ENCODE data around the gene CYTH4. TPM values are rescaled to one million over a fixed set of nuclear protein-coding genes. Genes with fewer than 3 reads are reported as not detected.

CYTH4 gene
- total RNA-seq, 1 experiment from 2014 or later = 0.15 TPM

- TF ChIP-seq ZNF425 (CRISPR knock-in tag; conservative IDR thresholded peaks at IDR 0.05) (no peak), SMAD3 (CRISPR knock-in tag; IDR thresholded peaks at IDR 0.05; ENCODE audit: borderline replicate concordance) (no peak), HMGA2 (CRISPR knock-in tag; IDR thresholded peaks at IDR 0.05) (no peak), ZNF396 (CRISPR knock-in tag; IDR thresholded peaks at IDR 0.05; ENCODE audit: borderline replicate concordance) (no peak), E2F1 (CRISPR knock-in tag; IDR thresholded peaks at IDR 0.05) (no peak), KAT7 (CRISPR knock-in tag; IDR thresholded peaks at IDR 0.05; ENCODE audit: borderline replicate concordance) (no peak), ZNF416 (CRISPR knock-in tag; IDR thresholded peaks at IDR 0.05) (no peak)
Observed at GRCh38 chr22:37346505-37346895, 64.2 kb downstream of the CYTH4 start (continued).

- TF ChIP-seq ZNF138 (CRISPR knock-in tag; conservative IDR thresholded peaks at IDR 0.05) (no peak), NR3C1 (CRISPR knock-in tag; conservative IDR thresholded peaks at IDR 0.05; ENCODE audit: low read depth) (no peak), GABPB1 (CRISPR knock-in tag; IDR thresholded peaks at IDR 0.05) (no peak), GRHL2 (CRISPR knock-in tag; IDR thresholded peaks at IDR 0.05; ENCODE audit: insufficient replicate concordance, severe bottlenecking) (no peak)
- TF ChIP-seq, protein P1, sequence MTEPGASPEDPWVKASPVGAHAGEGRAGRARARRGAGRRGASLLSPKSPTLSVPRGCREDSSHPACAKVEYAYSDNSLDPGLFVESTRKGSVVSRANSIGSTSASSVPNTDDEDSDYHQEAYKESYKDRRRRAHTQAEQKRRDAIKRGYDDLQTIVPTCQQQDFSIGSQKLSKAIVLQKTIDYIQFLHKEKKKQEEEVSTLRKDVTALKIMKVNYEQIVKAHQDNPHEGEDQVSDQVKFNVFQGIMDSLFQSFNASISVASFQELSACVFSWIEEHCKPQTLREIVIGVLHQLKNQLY (CRISPR knock-in tag; IDR thresholded peaks at IDR 0.05) = no peak
- TF ChIP-seq, protein P2, sequence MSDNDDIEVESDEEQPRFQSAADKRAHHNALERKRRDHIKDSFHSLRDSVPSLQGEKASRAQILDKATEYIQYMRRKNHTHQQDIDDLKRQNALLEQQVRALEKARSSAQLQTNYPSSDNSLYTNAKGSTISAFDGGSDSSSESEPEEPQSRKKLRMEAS (CRISPR knock-in tag; IDR thresholded peaks at IDR 0.05) = no peak
- Mint-ChIP-seq H3K27me3 (ENCODE audit: low read depth) (no peaks in the 10 kb centered on the region), H3K27ac (no peak overlapping the region), H3K4me3 (no peak overlapping the region), H3K36me3 (no peaks in the 10 kb centered on the region), H3K4me1 (peaks cover 6% of the 10 kb centered on the region), H3K9me3 (no peaks in the 10 kb centered on the region)
- ChIA-PET CTCF (interaction anchor here (1.4 kb wide), 1 partner anchor 33 kb away, joined by 3 read pairs; no protein-coding TSS in a partner anchor), POLR2A (no interaction called here)
- DNase-seq (ENCODE audit: low spot score) = no peak
- no peak for ATAC-seq
Observed at GRCh38 chr22:37349043-37349814, 66.9 kb downstream of the CYTH4 start.

DNA sequence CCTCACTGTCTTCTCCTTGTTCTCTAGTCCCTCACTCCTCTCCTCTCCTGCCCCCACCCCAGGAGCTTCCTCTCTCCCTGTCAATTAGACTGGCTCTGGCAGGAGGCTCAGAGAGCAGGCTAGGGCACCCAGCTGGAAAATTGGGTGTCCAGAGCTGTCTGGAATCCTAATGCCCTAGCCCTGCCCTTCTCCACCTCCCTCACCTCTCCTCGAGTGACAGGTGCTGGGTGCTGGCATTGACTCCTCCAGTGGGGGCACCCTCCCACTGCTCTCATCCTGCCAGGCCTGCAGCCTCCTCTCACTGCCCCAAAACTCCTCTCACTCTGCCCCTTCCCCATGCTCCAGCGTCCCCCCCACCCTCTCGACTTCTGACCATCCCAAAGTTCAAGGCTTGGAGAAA is 68.9 kb downstream of the CYTH4 start:
- POLR2A ChIA-PET = no interaction called here
- no peaks in the 10 kb centered on the region for H3K27me3 Mint-ChIP-seq (ENCODE audit: low read depth)
- H3K4me3 Mint-ChIP-seq = no peak overlapping the region
- CTCF ChIA-PET = interaction anchor here (1.1 kb wide), 1 partner anchor 141 kb away, joined by 3 read pairs; no protein-coding TSS in a partner anchor
- no peaks in the 10 kb centered on the region for H3K9me3 Mint-ChIP-seq
- H3K36me3 Mint-ChIP-seq = no peaks in the 10 kb centered on the region
- TF ChIP-seq PRRX2 (CRISPR knock-in tag; IDR thresholded peaks at IDR 0.05) (no peak), RORB (CRISPR knock-in tag; IDR thresholded peaks at IDR 0.05) (no peak), IRF1 (CRISPR knock-in tag; IDR thresholded peaks at IDR 0.05) (no peak), ELF4 (CRISPR knock-in tag; IDR thresholded peaks at IDR 0.05; ENCODE audit: low read depth) (no peak), ATF1 (CRISPR knock-in tag; IDR thresholded peaks at IDR 0.05) (no peak), E2F1 (CRISPR knock-in tag; IDR thresholded peaks at IDR 0.05) (no peak), NR1H2 (CRISPR knock-in tag; IDR thresholded peaks at IDR 0.05) (no peak), TEAD1 (CRISPR knock-in tag; IDR thresholded peaks at IDR 0.05) (no peak), OVOL2 (CRISPR knock-in tag; IDR thresholded peaks at IDR 0.05; ENCODE audit: borderline replicate concordance) (no peak)
- TF ChIP-seq, protein P3, sequence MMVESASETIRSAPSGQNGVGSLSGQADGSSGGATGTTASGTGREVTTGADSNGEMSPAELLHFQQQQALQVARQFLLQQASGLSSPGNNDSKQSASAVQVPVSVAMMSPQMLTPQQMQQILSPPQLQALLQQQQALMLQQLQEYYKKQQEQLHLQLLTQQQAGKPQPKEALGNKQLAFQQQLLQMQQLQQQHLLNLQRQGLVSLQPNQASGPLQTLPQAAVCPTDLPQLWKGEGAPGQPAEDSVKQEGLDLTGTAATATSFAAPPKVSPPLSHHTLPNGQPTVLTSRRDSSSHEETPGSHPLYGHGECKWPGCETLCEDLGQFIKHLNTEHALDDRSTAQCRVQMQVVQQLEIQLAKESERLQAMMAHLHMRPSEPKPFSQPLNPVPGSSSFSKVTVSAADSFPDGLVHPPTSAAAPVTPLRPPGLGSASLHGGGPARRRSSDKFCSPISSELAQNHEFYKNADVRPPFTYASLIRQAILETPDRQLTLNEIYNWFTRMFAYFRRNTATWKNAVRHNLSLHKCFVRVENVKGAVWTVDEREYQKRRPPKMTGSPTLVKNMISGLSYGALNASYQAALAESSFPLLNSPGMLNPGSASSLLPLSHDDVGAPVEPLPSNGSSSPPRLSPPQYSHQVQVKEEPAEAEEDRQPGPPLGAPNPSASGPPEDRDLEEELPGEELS (CRISPR knock-in tag; IDR thresholded peaks at IDR 0.05) = no peak
- TF ChIP-seq, protein P1 (CRISPR knock-in tag; IDR thresholded peaks at IDR 0.05) = no peak
- ATAC-seq (no peak), DNase-seq (ENCODE audit: low spot score) (no peak)
- H3K27ac Mint-ChIP-seq = no peak overlapping the region
- peaks cover 2% of the 10 kb centered on the region; the same call in 1 of the 2 replicates for H3K4me1 Mint-ChIP-seq
